ENCODE data around the gene PTPN7.

- no peak for TF ChIP-seq CTCF (IDR thresholded peaks at IDR 0.05; ENCODE audit: low read depth, low read length, missing input control)
- TF ChIP-seq JUND (IDR thresholded peaks at IDR 0.05) = no peak
Measured at GRCh38 chr1:202129453-202130296, 30.7 kb downstream of the PTPN7 start.

All from liver (tissue), 3 donors.